Measurements from ENCODE around the gene TNS2. TPM values are rescaled to one million over a fixed set of nuclear protein-coding genes. Genes with fewer than 3 reads are reported as not detected.

The TNS2 gene
- total and polyA plus RNA-seq, 10 of the 15 experiments (the other 5 are each of a cell fraction or from before 2014, with no cell fraction given), result 0.03 to 0.72 (median 0.16) TPM; not detected in 4

DNA sequence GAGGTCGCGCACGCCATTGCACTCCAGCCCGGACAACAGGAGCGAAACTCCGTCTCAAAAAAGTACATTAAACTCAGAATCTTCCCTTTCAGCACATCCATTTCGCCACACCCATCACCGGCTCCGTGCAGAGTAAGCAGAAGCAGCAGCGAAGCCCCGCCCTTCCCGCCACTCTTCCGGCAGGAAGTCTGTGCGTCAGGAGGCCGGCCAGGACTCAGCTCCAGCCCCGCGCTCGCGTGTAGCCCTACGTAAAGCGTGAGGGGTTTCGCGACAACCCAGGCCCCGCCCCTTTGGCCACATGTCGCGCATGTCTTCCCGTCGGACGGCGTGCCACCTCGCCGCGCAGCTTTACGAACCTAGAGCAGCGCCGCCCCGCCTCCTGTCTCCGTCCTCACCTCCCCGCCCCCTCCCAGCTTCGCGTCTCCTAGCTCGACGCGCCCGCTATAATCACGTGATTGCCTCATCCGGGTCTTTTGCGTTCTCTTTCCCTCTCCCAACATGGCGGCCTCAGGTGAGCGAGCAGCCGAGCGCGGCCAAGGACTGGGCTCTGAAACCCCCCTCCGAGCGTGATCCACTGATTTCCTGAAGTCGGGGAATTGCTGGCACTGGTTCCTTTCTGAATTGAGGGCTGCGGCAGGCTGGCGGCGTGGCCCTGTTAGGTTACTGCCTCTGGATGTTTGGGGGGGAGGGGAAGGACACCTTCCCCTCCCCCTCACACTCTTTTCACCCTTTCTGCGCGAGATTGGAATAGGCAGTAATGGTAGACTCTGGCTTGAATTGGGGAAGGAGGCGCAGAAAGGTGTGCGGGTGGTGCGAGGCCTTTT, 43.7 kb upstream of the TNS2 start, which contains the start of gene EIF4B (continued):
- TF ChIP-seq BACH1 (IDR thresholded peaks at IDR 0.05; ENCODE audit: borderline replicate concordance), result peak; percentile 43; the same call in 1 of the 2 replicates
- peak; percentile 73; the same call in 1 of the 2 replicates for TF ChIP-seq RB1 (IDR thresholded peaks at IDR 0.05; ENCODE audit: borderline replicate concordance)
- peak; percentile 85 for TF ChIP-seq CREM (IDR thresholded peaks at IDR 0.05; ENCODE audit: low read depth)
- peak; percentile 38; the same call in 1 of the 2 replicates for TF ChIP-seq SPI1 (IDR thresholded peaks at IDR 0.05; ENCODE audit: borderline replicate concordance, insufficient read depth, low read depth, low read length)
- TF ChIP-seq SP1 (IDR thresholded peaks at IDR 0.05; ENCODE audit: low read depth, low read length), result peak; percentile 67
- TF ChIP-seq RUNX3 (IDR thresholded peaks at IDR 0.05; ENCODE audit: low read length), result peak; percentile 18; the same call in 1 of the 2 replicates
- peak; percentile 98 for TF ChIP-seq RAD51 (IDR thresholded peaks at IDR 0.05)
- TF ChIP-seq NFYB (IDR thresholded peaks at IDR 0.05; ENCODE audit: insufficient read depth, low read depth, low read length), result no peak
- TF ChIP-seq WRNIP1 (IDR thresholded peaks at IDR 0.05; ENCODE audit: borderline replicate concordance, low read depth, low read length), result no peak
- no peak for TF ChIP-seq ZZZ3 (IDR thresholded peaks at IDR 0.05; ENCODE audit: control insufficient read depth, insufficient read length, low read depth)
- peak; percentile 40; the same call in 1 of the 2 replicates for TF ChIP-seq TCF12 (IDR thresholded peaks at IDR 0.05; ENCODE audit: low read depth, low read length)
- no peak for TF ChIP-seq CHD4 (IDR thresholded peaks at IDR 0.05)
- 0 out of 2 replicates have a peak, but pooled peaks have one; percentile 10 for TF ChIP-seq BMI1 (IDR thresholded peaks at IDR 0.05; ENCODE audit: borderline replicate concordance)
- 0 out of 2 replicates have a peak, but pooled peaks have one; percentile 69 for TF ChIP-seq TARDBP (IDR thresholded peaks at IDR 0.05; ENCODE audit: borderline replicate concordance)
- TF ChIP-seq GABPA (IDR thresholded peaks at IDR 0.05; ENCODE audit: low read depth), result no peak
- no peak for TF ChIP-seq CEBPB (IDR thresholded peaks at IDR 0.05; ENCODE audit: borderline replicate concordance in 1 of 2, low read depth in 2 of 2, low read length in 2 of 2)
- TF ChIP-seq, protein P1, sequence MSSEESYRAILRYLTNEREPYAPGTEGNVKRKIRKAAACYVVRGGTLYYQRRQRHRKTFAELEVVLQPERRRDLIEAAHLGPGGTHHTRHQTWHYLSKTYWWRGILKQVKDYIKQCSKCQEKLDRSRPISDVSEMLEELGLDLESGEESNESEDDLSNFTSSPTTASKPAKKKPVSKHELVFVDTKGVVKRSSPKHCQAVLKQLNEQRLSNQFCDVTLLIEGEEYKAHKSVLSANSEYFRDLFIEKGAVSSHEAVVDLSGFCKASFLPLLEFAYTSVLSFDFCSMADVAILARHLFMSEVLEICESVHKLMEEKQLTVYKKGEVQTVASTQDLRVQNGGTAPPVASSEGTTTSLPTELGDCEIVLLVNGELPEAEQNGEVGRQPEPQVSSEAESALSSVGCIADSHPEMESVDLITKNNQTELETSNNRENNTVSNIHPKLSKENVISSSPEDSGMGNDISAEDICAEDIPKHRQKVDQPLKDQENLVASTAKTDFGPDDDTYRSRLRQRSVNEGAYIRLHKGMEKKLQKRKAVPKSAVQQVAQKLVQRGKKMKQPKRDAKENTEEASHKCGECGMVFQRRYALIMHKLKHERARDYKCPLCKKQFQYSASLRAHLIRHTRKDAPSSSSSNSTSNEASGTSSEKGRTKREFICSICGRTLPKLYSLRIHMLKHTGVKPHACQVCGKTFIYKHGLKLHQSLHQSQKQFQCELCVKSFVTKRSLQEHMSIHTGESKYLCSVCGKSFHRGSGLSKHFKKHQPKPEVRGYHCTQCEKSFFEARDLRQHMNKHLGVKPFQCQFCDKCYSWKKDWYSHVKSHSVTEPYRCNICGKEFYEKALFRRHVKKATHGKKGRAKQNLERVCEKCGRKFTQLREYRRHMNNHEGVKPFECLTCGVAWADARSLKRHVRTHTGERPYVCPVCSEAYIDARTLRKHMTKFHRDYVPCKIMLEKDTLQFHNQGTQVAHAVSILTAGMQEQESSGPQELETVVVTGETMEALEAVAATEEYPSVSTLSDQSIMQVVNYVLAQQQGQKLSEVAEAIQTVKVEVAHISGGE (CRISPR knock-in tag; IDR thresholded peaks at IDR 0.05), result 0 out of 2 replicates have a peak, but pooled peaks have one; percentile 14
- TF ChIP-seq PML (IDR thresholded peaks at IDR 0.05; ENCODE audit: low read length), result peak; percentile 86; the same call in 1 of the 2 replicates
- TF ChIP-seq GATAD2B (conservative IDR thresholded peaks at IDR 0.05; ENCODE audit: low read depth), result no peak; the same call in 1 of the 2 replicates
- peak; percentile 56; the same call in 1 of the 2 replicates for TF ChIP-seq NR2C1 (IDR thresholded peaks at IDR 0.05)
- TF ChIP-seq, protein P2, sequence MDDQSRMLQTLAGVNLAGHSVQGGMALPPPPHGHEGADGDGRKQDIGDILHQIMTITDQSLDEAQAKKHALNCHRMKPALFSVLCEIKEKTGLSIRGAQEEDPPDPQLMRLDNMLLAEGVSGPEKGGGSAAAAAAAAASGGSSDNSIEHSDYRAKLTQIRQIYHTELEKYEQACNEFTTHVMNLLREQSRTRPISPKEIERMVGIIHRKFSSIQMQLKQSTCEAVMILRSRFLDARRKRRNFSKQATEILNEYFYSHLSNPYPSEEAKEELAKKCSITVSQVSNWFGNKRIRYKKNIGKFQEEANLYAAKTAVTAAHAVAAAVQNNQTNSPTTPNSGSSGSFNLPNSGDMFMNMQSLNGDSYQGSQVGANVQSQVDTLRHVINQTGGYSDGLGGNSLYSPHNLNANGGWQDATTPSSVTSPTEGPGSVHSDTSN (IDR thresholded peaks at IDR 0.05; ENCODE audit: insufficient replicate concordance, low read depth, low read length), result peak; percentile 31
- TF ChIP-seq, protein P3, sequence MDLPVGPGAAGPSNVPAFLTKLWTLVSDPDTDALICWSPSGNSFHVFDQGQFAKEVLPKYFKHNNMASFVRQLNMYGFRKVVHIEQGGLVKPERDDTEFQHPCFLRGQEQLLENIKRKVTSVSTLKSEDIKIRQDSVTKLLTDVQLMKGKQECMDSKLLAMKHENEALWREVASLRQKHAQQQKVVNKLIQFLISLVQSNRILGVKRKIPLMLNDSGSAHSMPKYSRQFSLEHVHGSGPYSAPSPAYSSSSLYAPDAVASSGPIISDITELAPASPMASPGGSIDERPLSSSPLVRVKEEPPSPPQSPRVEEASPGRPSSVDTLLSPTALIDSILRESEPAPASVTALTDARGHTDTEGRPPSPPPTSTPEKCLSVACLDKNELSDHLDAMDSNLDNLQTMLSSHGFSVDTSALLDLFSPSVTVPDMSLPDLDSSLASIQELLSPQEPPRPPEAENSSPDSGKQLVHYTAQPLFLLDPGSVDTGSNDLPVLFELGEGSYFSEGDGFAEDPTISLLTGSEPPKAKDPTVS (IDR thresholded peaks at IDR 0.05; ENCODE audit: low read depth, low read length), result no peak

Measured in GM12878 (cell line).